Smooth muscle cell (in vitro differentiated cells): ENCODE data around the gene CA10. TPM values are rescaled to one million over a fixed set of nuclear protein-coding genes. Genes with fewer than 3 reads are reported as not detected.

Source experiments
- DNase-seq: peaks from one replicate; lab custom pipeline; 2025; ENCODE audit not compliant: unreplicated experiment; lab: John Stamatoyannopoulos, UW
- H2AFZ ChIP-seq: fragments of 200-600 bp; sonication (generic); 2 replicates; pipeline ENCODE4 v1.6.0; 2016; ENCODE audit warnings: antibody characterized with exemption, low read depth, mild to moderate bottlenecking
- H3F3A ChIP-seq: fragments of 200-600 bp; sonication (generic); 2 replicates; pipeline ENCODE4 v1.6.0; 2017; ENCODE audit warnings: antibody characterized with exemption, low read depth
- H3K27ac ChIP-seq: fragments of 200-600 bp; sonication (generic); 2 replicates; pipeline ENCODE4 v1.5.1; 2016; ENCODE audit warnings: low read depth, mild to moderate bottlenecking
- H3K27me3 ChIP-seq: fragments of 200-600 bp; sonication (generic); 2 replicates; pipeline ENCODE4 v1.6.1; 2016; ENCODE audit warnings: low read depth, mild to moderate bottlenecking
- H3K36me3 ChIP-seq: fragments of 200-600 bp; sonication (generic); 2 replicates; pipeline ENCODE4 v1.5.1; 2016; ENCODE audit warnings: low read depth
- H3K4me1 ChIP-seq: fragments of 200-600 bp; sonication (generic); 2 replicates; pipeline ENCODE4 v1.5.1; 2016; ENCODE audit warnings: low read depth
- H3K4me2 ChIP-seq: fragments of 200-600 bp; sonication (generic); 2 replicates; pipeline ENCODE4 v1.6.0; 2016; ENCODE audit warnings: mild to moderate bottlenecking
- H3K4me3 ChIP-seq: fragments of 200-600 bp; sonication (generic); 2 replicates; pipeline ENCODE4 v1.5.1; 2016; ENCODE audit warnings: mild to moderate bottlenecking
- H3K79me2 ChIP-seq: fragments of 200-600 bp; sonication (generic); 2 replicates; pipeline ENCODE4 v1.6.0; 2016; ENCODE audit warnings: low read depth, mild to moderate bottlenecking
- H3K9ac ChIP-seq: fragments of 200-600 bp; sonication (generic); 2 replicates; pipeline ENCODE4 v1.6.0; 2016; ENCODE audit warnings: low read depth
- H3K9me3 ChIP-seq: fragments of 200-600 bp; sonication (generic); replicated peaks from 2 replicates; pipeline ENCODE4 v1.5.1; 2016; ENCODE audit warnings: low read depth
- H4K20me1 ChIP-seq: fragments of 200-600 bp; sonication (generic); 2 replicates; pipeline ENCODE4 v1.6.0; 2016; ENCODE audit warnings: low read depth
- CTCF ChIP-seq: fragments of 200-600 bp; sonication (generic); IDR thresholded peaks from 2 replicates; pipeline ENCODE4 v1.5.1; 2017; ENCODE audit warnings: borderline replicate concordance, mild to moderate bottlenecking, antibody characterized with exemption; ENCODE audit not compliant: insufficient read depth, poor library complexity, severe bottlenecking
- WGBS: methylation state at CpG from one replicate; pipeline ENCODE4 v1.1.7; 2016; ENCODE audit warnings: low lambda C conversion rate; 5-methylcytosine and 5-hydroxymethylcytosine counted together
- polyA plus RNA-seq: library from polyadenylated mRNA; unstranded; fragments of >200 nt; fragmentation: Nextera tagmentation; extraction: Ambion mirVana; gene quantifications from 2 replicates; pipeline ENCODE4 v1.2.1, GENCODE V29; 2016
- total RNA-seq: library from RNA; depleted of rRNA; stranded (reverse); fragments of >200 nt; gene quantifications from 2 replicates; pipeline ENCODE4 v1.2.3, GENCODE V29; 2014

Gene CA10
- total and polyA plus RNA-seq, 2 experiments from 2014 or later: 0.54 TPM; not detected in 1

DNA sequence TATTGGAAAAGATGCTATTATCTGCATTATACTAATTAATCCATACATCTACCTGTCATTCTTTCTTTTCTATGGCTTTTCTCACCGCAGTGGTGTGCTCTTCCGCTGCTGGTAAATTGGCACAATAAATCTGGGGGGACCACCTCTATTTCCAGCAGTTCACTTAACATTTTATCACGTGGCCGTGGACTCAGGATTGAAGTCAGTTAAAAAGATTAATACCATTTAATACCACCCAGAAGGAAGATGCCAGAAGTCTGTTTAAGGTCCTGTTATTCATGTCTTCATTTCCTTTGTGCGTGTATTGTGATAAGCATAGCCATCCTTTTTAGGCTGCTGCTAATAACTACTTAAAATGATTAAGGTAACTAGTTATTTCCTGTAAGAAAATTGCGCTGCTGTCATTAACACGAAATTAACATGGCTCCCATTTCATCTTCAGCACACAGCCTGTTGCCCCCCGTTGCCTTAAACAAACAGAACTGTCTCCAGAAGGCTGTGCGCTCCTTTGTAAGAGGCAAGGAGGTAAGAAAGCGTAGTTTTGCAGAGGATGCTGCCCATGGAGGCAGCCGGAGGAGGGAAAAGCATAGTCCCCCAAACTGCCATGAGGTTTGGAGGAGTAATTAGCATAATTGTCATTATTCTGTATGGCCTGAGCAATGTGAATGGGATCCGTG is 483.8 kb downstream of the CA10 start:
- no peaks in the 10 kb centered on the region for H3K4me1 ChIP-seq
- no peaks in the 10 kb centered on the region for H3K79me2 ChIP-seq
- DNase-seq: no peak
- no peaks in the 10 kb centered on the region for H3K36me3 ChIP-seq
- H2AFZ ChIP-seq: no peak overlapping the region
- no peak for TF ChIP-seq CTCF
- no peaks in the 10 kb centered on the region for H4K20me1 ChIP-seq
- H3F3A ChIP-seq: no peaks in the 10 kb centered on the region
- no peak overlapping the region for H3K4me3 ChIP-seq
- no peaks in the 10 kb centered on the region for H3K9me3 ChIP-seq
- no peaks in the 10 kb centered on the region for H3K27me3 ChIP-seq
- no peak overlapping the region for H3K27ac ChIP-seq
- WGBS: 80% methylated on average over 12 of the region's 12 CpGs
- H3K4me2 ChIP-seq: no peak overlapping the region
- no peak overlapping the region for H3K9ac ChIP-seq

DNA sequence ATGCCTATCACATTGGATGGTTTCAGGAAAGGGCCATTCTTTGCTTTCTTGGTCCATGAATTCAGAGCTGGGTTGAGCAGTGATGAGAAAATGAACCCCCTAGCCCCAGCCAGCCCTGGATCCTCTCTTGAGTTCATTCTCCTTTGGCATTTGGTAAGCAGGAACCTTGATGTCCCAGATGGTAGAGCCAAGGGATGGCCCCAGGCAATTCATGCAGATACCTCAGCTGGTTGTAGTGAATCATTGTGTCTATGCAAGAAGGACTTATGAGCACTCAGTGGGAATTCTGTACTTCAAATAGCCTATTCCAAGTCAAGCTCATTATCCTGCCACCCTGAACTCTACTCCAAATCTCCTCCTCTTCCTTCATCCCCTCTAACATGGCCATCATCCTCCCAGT is 485.4 kb downstream of the CA10 start:
- H3K36me3 ChIP-seq: no peaks in the 10 kb centered on the region
- DNase-seq: no peak
- no peaks in the 10 kb centered on the region for H3K9me3 ChIP-seq
- H3K4me2 ChIP-seq: no peak overlapping the region
- no peaks in the 10 kb centered on the region for H3K27me3 ChIP-seq
- H2AFZ ChIP-seq: no peak overlapping the region
- no peaks in the 10 kb centered on the region for H3K79me2 ChIP-seq
- no peak for TF ChIP-seq CTCF
- no peaks in the 10 kb centered on the region for H3F3A ChIP-seq
- H3K27ac ChIP-seq: no peak overlapping the region
- no peaks in the 10 kb centered on the region for H4K20me1 ChIP-seq
- no peak overlapping the region for H3K4me3 ChIP-seq
- H3K4me1 ChIP-seq: no peaks in the 10 kb centered on the region
- H3K9ac ChIP-seq: no peak overlapping the region

- Histone ChIP-seq H3F3A (no peaks in the 10 kb centered on the region), H3K79me2 (no peaks in the 10 kb centered on the region), H3K4me2 (no peak overlapping the region), H4K20me1 (no peaks in the 10 kb centered on the region), H2AFZ (no peak overlapping the region), H3K9me3 (no peaks in the 10 kb centered on the region), H3K9ac (no peak overlapping the region), H3K27me3 (no peaks in the 10 kb centered on the region), H3K4me3 (no peak overlapping the region), H3K27ac (no peak overlapping the region), H3K36me3 (no peaks in the 10 kb centered on the region), H3K4me1 (no peaks in the 10 kb centered on the region)
- WGBS: 81% methylated on average over 4 of the region's 4 CpGs
- TF ChIP-seq CTCF: no peak
- DNase-seq: no peak
These were observed 486.4 kb downstream of the CA10 start for GRCh38 chr17:51672065-51672464.

DNA sequence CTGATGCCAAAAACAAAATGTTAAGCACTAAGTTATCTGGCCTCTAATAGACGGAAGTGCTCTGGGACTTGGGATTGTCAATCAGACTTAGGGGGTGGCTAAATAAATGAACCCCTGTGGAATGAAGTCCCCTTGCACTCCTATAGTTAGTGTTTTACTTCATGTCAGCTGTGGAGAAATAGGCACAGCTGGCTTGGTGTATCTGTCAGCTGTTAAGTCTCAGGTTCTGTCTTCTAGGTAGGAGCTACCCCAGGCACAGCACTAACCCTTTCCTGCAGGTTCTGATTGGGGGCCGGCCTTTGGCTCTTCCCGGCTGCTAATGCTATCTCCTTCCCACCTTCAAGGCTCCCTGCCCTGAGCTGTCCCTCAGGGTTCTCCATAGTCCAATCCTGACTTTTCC is 487.6 kb downstream of the CA10 start:
- no peak for DNase-seq
- no peaks in the 10 kb centered on the region for H3K4me1 ChIP-seq
- TF ChIP-seq CTCF: no peak
- H3K36me3 ChIP-seq: no peaks in the 10 kb centered on the region
- WGBS: 88% methylated on average over 3 of the region's 3 CpGs
- H3K27me3 ChIP-seq: no peaks in the 10 kb centered on the region
- H3K4me3 ChIP-seq: no peak overlapping the region
- H3F3A ChIP-seq: no peaks in the 10 kb centered on the region
- no peak overlapping the region for H3K9ac ChIP-seq
- H3K27ac ChIP-seq: no peak overlapping the region
- no peak overlapping the region for H2AFZ ChIP-seq
- H4K20me1 ChIP-seq: no peaks in the 10 kb centered on the region
- no peaks in the 10 kb centered on the region for H3K79me2 ChIP-seq
- no peaks in the 10 kb centered on the region for H3K9me3 ChIP-seq
- no peak overlapping the region for H3K4me2 ChIP-seq
